T-cell (primary cell): Measurements from ENCODE around the gene ADAM12. TPM values are rescaled to one million over a fixed set of nuclear protein-coding genes. Genes with fewer than 3 reads are reported as not detected.

Experiments
- ATAC-seq, 4 experiments: fragments of 200-7000 bp in 3 of 4; fragments of 150-1000 bp in 1 of 4; cut with Tn5 transposase; replicated peaks in 1 of 4; 1 replicate in 3 of 4; 2 replicates in 1 of 4; pipeline ENCODE4 v1.10.0; 2021; ENCODE audit warnings: moderate library complexity in 3 of 4, mild to moderate bottlenecking in 2 of 4, moderate number of reproducible peaks in 1 of 4
- CTCF ChIA-PET, 2 donors: fragments of 300-600 bp; sonication (Branson Sonifier 250); formaldehyde crosslinking; loops; one replicate each; lab custom pipeline; 2022; ENCODE audit warnings: antibody characterized with exemption in 2 of 2; lab: Charles Lee
- POLR2A ChIA-PET, 2 donors: fragments of 300-600 bp; sonication (Branson Sonifier 250); formaldehyde crosslinking; loops; one replicate each; lab custom pipeline; 2022; ENCODE audit warnings: antibody characterized with exemption in 2 of 2; lab: Charles Lee
- DNase-seq, 35 experiments: peaks; one replicate each; pipeline versions ENCODE4 v3.0.0 to v3.0.0-alpha.2; 2013 to 2023
- H3K27ac ChIP-seq: one replicate; pipeline ENCODE4 v1.5.1; 2013; ENCODE audit warnings: low read length
- H3K27me3 ChIP-seq, 2 experiments: replicated peaks in 1 of 2; 1 replicate in 1 of 2; 2 replicates in 1 of 2; pipeline versions ENCODE4 v1.6.1 to v1.7.0; 2013; ENCODE audit warnings: low read length in 1 of 2, mixed read lengths in 1 of 2; ENCODE audit not compliant: control insufficient read depth in 2 of 2, insufficient read depth in 2 of 2; ENCODE audit errors: extremely low read depth in 1 of 2
- H3K36me3 ChIP-seq, 2 donors: 1 replicate in 1 of 2; 2 replicates in 1 of 2; pipeline versions ENCODE4 v1.6.1 to v1.7.0; 2013; ENCODE audit warnings: low read length in 1 of 2; ENCODE audit not compliant: control insufficient read depth in 2 of 2, insufficient read depth in 1 of 2; ENCODE audit errors: extremely low read depth in 1 of 2
- H3K4me1 ChIP-seq, 2 experiments: 1 replicate in 1 of 2; 2 replicates in 1 of 2; pipeline versions ENCODE4 v1.6.1 to v1.7.0; 2013; ENCODE audit warnings: low read length in 2 of 2, mixed read lengths in 1 of 2; ENCODE audit not compliant: insufficient read depth in 2 of 2, control insufficient read depth in 1 of 2; ENCODE audit errors: extremely low read depth in 1 of 2
- H3K4me3 ChIP-seq, 2 donors: 1 replicate in 1 of 2; 2 replicates in 1 of 2; pipeline versions ENCODE4 v1.5.1 to v1.7.0; 2013; ENCODE audit warnings: mild to moderate bottlenecking in 2 of 2, low read length in 1 of 2, moderate library complexity in 1 of 2; ENCODE audit not compliant: control insufficient read depth in 1 of 2; ENCODE audit errors: extremely low read depth in 1 of 2
- H3K9me3 ChIP-seq: 2 replicates; pipeline ENCODE4 v1.7.0; 2013
- H3K27ac Mint-ChIP-seq, 2 donors: one replicate each; pipeline ENCODE4 v1.8.0; 2020 to 2021; ENCODE audit warnings: mild to moderate bottlenecking in 2 of 2, mixed read lengths in 2 of 2
- H3K27me3 Mint-ChIP-seq, 2 donors: one replicate each; pipeline ENCODE4 v1.8.0; 2021 to 2022; ENCODE audit warnings: mixed read lengths in 2 of 2
- H3K36me3 Mint-ChIP-seq: one replicate; pipeline ENCODE4 v1.8.0; 2021; ENCODE audit warnings: mixed read lengths
- H3K4me1 Mint-ChIP-seq, 3 donors: one replicate each; pipeline ENCODE4 v1.8.0; 2020 to 2022; ENCODE audit warnings: mixed read lengths in 3 of 3, mild to moderate bottlenecking in 1 of 3
- H3K4me3 Mint-ChIP-seq, 3 donors: one replicate each; pipeline ENCODE4 v1.8.0; 2020 to 2022; ENCODE audit warnings: mild to moderate bottlenecking in 3 of 3, mixed read lengths in 3 of 3, moderate library complexity in 3 of 3
- H3K9me3 Mint-ChIP-seq, 3 donors: one replicate each; pipeline ENCODE4 v1.8.0; 2020 to 2022; ENCODE audit warnings: mixed read lengths in 3 of 3
- WGBS: methylation state at CpG from one replicate; pipeline ENCODE4 v1.1.5; 2013; ENCODE audit warnings: missing lambda C conversion rate; ENCODE audit not compliant: insufficient coverage; 5-methylcytosine and 5-hydroxymethylcytosine counted together
- total RNA-seq, 35 experiments: library from RNA in 6 of 35; stranded (reverse) in 6 of 35; fragments of 120-200 nt in 1 of 35; gene quantifications; one replicate each; pipeline versions ENCODE4 v1.2.1 to v1.2.4 and lab custom pipeline; 2013 to 2026

ADAM12 gene
- total RNA-seq, 5 donors from 2014 or later (not counting 1 experiment from before 2014, with no cell fraction given): 0.35 to 5.7 (median 1.2) TPM

DNA sequence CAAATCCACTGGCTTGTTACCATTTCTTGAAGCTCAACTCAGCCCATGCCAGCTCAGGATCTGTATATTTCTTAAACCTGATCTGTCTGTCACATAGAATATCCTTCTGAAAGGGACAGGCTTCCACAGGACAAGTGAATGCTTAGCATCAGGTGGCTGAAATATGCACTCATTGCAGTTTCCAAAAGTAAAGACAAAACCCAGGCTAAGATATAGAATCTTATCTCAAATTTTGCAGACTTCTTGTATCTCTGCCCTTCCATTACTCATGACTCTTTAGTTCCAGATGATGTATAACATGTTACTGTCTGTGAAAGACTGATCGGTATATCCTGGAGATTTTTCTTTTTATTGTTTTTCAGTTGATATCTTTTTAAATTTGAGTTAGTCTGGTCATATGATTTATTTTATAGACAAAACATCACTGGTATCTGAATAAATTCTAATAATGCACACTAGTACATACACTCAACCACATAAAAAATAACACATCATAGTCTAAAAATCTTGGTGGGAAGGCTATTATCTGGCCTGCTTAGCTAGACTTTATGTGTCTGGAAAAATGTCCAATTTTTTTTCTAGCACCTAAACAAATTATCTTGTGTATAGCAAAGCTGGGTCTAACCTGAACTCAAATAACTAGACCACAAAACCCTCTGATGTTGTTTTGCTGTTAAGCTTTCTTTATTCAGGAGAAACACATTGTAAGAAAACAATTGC is 182.6 kb downstream of the ADAM12 start:
- no peaks in the 10 kb centered on the region for H3K9me3 ChIP-seq
- ATAC-seq: no peak
- H3K4me1 Mint-ChIP-seq: no peaks in the 10 kb centered on the region
- H3K4me3 Mint-ChIP-seq: no peak overlapping the region
- DNase-seq: no peak
- CTCF ChIA-PET: no interaction called here
- peaks cover 0 to 8% of the 10 kb centered on the region in 2 donors for H3K27me3 Mint-ChIP-seq
- H3K36me3 ChIP-seq: no peaks in the 10 kb centered on the region
- no CpG with 5 or more reads among the region's 1 CpG for WGBS
- H3K27ac ChIP-seq: no peak overlapping the region
- H3K4me1 ChIP-seq: no peaks in the 10 kb centered on the region
- no peak overlapping the region for H3K4me3 ChIP-seq
- POLR2A ChIA-PET: no interaction called here
- peaks cover 0 to 10% (median 0%) of the 10 kb centered on the region in 3 donors for H3K9me3 Mint-ChIP-seq
- no peak overlapping the region for H3K27ac Mint-ChIP-seq
- H3K27me3 ChIP-seq: peaks cover 0 to 4% of the 10 kb centered on the region in 2 experiments
- H3K36me3 Mint-ChIP-seq: no peaks in the 10 kb centered on the region

DNA sequence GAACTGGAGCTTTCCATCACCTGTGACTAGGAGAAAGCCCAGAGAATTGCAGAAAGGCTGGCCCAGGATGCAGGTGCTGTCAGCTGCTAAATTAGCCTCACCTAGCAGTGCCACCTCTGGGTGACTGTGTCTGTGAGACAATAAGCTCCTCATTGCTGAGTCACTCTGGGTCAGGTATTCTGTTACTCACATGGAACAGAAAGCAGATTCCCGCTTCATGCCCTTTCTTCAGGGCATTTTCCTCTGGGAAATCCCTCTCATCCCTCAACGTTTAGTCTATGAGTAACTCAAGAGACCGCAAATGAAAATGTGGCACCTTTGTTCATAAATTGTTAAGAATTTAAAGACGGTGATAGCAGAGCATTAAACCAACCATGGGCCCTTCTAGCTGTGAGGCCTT is 184.0 kb downstream of the ADAM12 start:
- no peaks in the 10 kb centered on the region for H3K4me1 ChIP-seq
- ATAC-seq (no peak), DNase-seq (no peak)
- Mint-ChIP-seq H3K4me3 (no peak overlapping the region), H3K27me3 (no peaks in the 10 kb centered on the region), H3K36me3 (no peaks in the 10 kb centered on the region), H3K27ac (no peak overlapping the region), H3K9me3 (peaks cover 0 to 12% (median 1%) of the 10 kb centered on the region in 3 donors), H3K4me1 (no peaks in the 10 kb centered on the region)
- CTCF ChIA-PET: no interaction called here
- POLR2A ChIA-PET: no interaction called here
- H3K9me3 ChIP-seq: no peaks in the 10 kb centered on the region
- WGBS: 83% methylated on average over 2 of the region's 4 CpGs
- no peaks in the 10 kb centered on the region for H3K36me3 ChIP-seq
- no peak overlapping the region for H3K4me3 ChIP-seq
- H3K27ac ChIP-seq: no peak overlapping the region
- H3K27me3 ChIP-seq: no peaks in the 10 kb centered on the region

DNA sequence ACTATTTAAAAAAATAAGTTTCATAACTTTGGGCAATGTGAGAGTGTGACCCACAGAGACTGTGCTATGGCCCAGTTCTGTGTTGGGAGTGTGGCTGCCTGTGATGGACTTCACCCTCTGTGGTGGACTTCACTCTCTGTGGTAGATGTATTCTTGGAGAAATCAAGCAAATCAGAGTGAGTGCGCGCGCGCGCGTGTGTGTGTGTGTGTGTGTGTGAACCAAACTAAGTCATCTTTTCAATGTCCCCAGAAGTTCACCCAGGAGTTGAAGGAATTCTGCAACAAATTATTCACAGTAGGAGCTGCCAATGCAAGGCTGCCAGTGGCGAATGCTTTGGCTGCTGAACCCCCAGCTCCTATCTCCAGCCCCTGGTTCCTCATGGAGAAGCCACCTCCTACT is 184.5 kb downstream of the ADAM12 start:
- no peaks in the 10 kb centered on the region for H3K36me3 Mint-ChIP-seq
- Histone ChIP-seq H3K36me3 (no peaks in the 10 kb centered on the region), H3K9me3 (no peaks in the 10 kb centered on the region), H3K4me3 (no peak overlapping the region), H3K27ac (no peak overlapping the region), H3K27me3 (no peaks in the 10 kb centered on the region), H3K4me1 (no peaks in the 10 kb centered on the region)
- no peak overlapping the region for H3K27ac Mint-ChIP-seq
- whole genome bisulfite sequencing: no CpG with 5 or more reads among the region's 7 CpGs
- ATAC-seq (no peak), DNase-seq (no peak)
- H3K27me3 Mint-ChIP-seq: no peaks in the 10 kb centered on the region
- peaks cover 0 to 12% (median 2%) of the 10 kb centered on the region in 3 donors for H3K9me3 Mint-ChIP-seq
- H3K4me1 Mint-ChIP-seq: no peaks in the 10 kb centered on the region
- ChIA-PET CTCF (no interaction called here), POLR2A (no interaction called here)
- H3K4me3 Mint-ChIP-seq: no peak overlapping the region

DNA sequence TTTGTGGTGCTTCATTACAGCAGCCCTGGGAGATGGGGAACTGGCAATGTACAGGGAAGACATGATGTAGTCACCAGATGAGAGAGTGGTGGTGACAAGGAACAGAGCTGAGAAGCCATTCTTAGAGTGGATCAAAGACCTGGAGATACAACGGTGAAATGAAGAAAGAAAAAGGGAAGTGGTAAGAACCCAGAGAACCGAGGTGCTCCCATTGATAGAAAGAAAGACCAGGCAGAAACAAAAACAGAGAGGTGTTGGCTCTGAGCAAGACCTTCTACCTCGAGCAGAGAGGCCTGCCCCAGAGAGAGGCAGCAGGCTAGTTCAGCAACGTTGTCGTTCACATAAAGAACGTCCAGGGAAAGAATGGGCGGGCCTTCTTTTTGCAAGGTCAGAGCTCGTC is 186.7 kb downstream of the ADAM12 start:
- DNase-seq: no peak
- Mint-ChIP-seq H3K36me3 (no peaks in the 10 kb centered on the region), H3K4me3 (no peak overlapping the region), H3K4me1 (no peaks in the 10 kb centered on the region), H3K27me3 (no peaks in the 10 kb centered on the region), H3K27ac (no peak overlapping the region), H3K9me3 (peaks cover 0 to 12% (median 2%) of the 10 kb centered on the region in 3 donors)
- Histone ChIP-seq H3K27me3 (no peaks in the 10 kb centered on the region), H3K4me3 (no peak overlapping the region), H3K4me1 (no peaks in the 10 kb centered on the region), H3K27ac (no peak overlapping the region), H3K36me3 (no peaks in the 10 kb centered on the region), H3K9me3 (no peaks in the 10 kb centered on the region)
- ChIA-PET POLR2A (no interaction called here), CTCF (no interaction called here)
- WGBS: 70% methylated on average over 8 of the region's 8 CpGs
- ATAC-seq: no peak

DNA sequence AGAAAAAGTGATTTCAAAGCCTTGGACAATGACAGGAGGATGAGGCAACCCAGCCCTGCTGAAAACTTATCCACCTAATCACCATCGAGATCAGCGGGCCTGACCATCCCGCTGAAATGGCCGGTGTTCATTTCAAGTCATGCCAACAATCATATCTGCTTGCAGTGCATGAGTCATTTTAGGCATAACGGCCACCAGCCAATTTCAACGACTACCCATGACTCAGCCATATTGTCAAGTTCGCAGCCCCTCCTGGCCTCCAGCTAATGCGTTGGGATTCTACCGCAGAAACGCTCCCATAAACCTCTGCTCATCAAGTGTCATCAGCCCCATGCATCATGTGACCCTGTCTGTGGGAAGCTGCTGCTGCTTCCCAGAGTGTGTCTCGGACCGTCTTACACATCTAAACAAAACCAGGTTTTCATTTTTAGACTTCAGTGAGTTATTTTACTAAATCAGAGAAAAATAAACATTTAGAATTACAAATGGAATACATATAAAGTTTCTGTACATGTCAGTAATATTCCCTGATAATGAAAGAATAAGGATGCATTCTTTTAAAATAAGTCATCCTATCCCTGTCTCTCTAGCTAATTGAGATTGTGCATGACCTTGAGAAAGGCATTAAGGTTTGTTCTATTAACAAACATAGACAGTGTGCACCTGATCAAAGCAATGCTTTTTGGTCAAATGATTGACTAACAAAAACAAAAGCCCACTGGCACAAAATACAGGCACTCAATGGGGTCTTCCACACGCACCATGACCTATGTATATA is 188.9 kb downstream of the ADAM12 start:
- no peak for ATAC-seq
- Histone ChIP-seq H3K9me3 (no peaks in the 10 kb centered on the region), H3K4me3 (no peak overlapping the region), H3K27ac (no peak overlapping the region), H3K27me3 (no peaks in the 10 kb centered on the region), H3K4me1 (no peaks in the 10 kb centered on the region), H3K36me3 (no peaks in the 10 kb centered on the region)
- DNase-seq: no peak
- ChIA-PET POLR2A (no interaction called here), CTCF (no interaction called here)
- Mint-ChIP-seq H3K4me3 (no peak overlapping the region), H3K36me3 (no peaks in the 10 kb centered on the region), H3K27me3 (no peaks in the 10 kb centered on the region), H3K27ac (no peak overlapping the region), H3K4me1 (no peaks in the 10 kb centered on the region), H3K9me3 (peaks cover 0 to 12% (median 2%) of the 10 kb centered on the region in 3 donors)
- 91% methylated on average over 9 of the region's 13 CpGs for WGBS

DNA sequence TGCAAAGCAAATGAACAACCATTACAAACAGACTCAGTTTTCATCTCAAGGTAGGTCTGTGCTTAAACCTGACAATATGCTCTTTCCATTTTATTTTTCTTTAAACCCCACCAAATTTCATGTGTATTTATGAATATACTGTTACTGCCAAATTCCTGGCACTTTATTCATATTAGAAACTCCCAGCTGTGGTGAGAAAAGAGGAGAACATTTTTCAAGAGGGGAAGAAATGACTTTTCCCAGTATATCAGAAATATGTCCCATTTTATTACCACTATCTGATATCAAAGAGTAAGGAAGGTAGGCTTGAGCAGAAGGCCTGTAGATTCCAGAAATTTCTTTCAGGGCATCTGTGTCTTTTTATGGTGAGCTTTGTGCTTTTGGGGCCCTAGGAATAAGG is 189.6 kb downstream of the ADAM12 start:
- no peak overlapping the region for H3K27ac Mint-ChIP-seq
- H3K4me1 Mint-ChIP-seq: no peaks in the 10 kb centered on the region
- ATAC-seq: no peak
- H3K27ac ChIP-seq: no peak overlapping the region
- no peaks in the 10 kb centered on the region for H3K27me3 Mint-ChIP-seq
- H3K9me3 Mint-ChIP-seq: peaks cover 0 to 12% (median 2%) of the 10 kb centered on the region in 3 donors
- H3K27me3 ChIP-seq: no peaks in the 10 kb centered on the region
- no peak for DNase-seq
- no peaks in the 10 kb centered on the region for H3K36me3 Mint-ChIP-seq
- H3K4me3 Mint-ChIP-seq: no peak overlapping the region
- H3K36me3 ChIP-seq: no peaks in the 10 kb centered on the region
- H3K4me3 ChIP-seq: no peak overlapping the region
- H3K4me1 ChIP-seq: no peaks in the 10 kb centered on the region
- POLR2A ChIA-PET: no interaction called here
- H3K9me3 ChIP-seq: no peaks in the 10 kb centered on the region
- CTCF ChIA-PET: no interaction called here
